K562 (cell line): ENCODE results near the gene E2F2. TPM values are rescaled to one million over a fixed set of nuclear protein-coding genes. Genes with fewer than 3 reads are reported as not detected.

Experiments
- CBFB ChIP-seq: sonication (generic); formaldehyde crosslinking; IDR thresholded peaks from 2 replicates; pipeline ENCODE4 v1.4.0; 2020; ENCODE audit warnings: mild to moderate bottlenecking, missing genetic modification reagents
- CCNT2 ChIP-seq: IDR thresholded peaks from 2 replicates; pipeline ENCODE4 v1.6.1; 2011; ENCODE audit warnings: borderline replicate concordance, low read depth, mild to moderate bottlenecking, moderate library complexity, mixed read lengths, low read length; ENCODE audit not compliant: insufficient read length; ENCODE audit errors: extremely low read depth
- E2F4 ChIP-seq: sonication (generic); formaldehyde crosslinking; IDR thresholded peaks from 2 replicates; pipeline ENCODE4 v1.8.0; 2022; ENCODE audit warnings: mild to moderate bottlenecking, low read depth, missing genetic modification reagents
- KDM2B ChIP-seq: fragments of 250-450 bp; sonication (Bioruptor Pico); IDR thresholded peaks from 2 replicates; pipeline ENCODE4 v1.8.0; 2021; ENCODE audit warnings: mild to moderate bottlenecking, moderate library complexity
- NONO ChIP-seq, 2 experiments: fragments of 200-400 bp in 1 of 2; fragments of 450-650 bp in 1 of 2; formaldehyde crosslinking in 1 of 2; IDR thresholded peaks; 2 replicates each; pipeline ENCODE4 v1.6.1; 2017; ENCODE audit warnings: low read depth in 2 of 2, mild to moderate bottlenecking in 2 of 2, moderate library complexity in 2 of 2, low read length in 1 of 2
- RCOR1 ChIP-seq, 2 experiments: IDR thresholded peaks; 2 replicates each; pipeline ENCODE4 v1.6.1; 2012; ENCODE audit warnings: low read depth in 2 of 2, low read length in 2 of 2, borderline replicate concordance in 1 of 2, improper control_type of control experiment in 1 of 2
- SMAD3 ChIP-seq: fragments of 450-650 bp; formaldehyde crosslinking; conservative IDR thresholded peaks from 2 replicates; pipeline ENCODE4 v1.4.0; 2020; ENCODE audit warnings: mild to moderate bottlenecking
- SRF ChIP-seq, 2 experiments: fragments of 250-450, 450-650 bp in 1 of 2; sonication (Bioruptor Pico) in 1 of 2; sonication (generic) in 1 of 2; formaldehyde crosslinking; IDR thresholded peaks; 2 replicates each; pipeline versions ENCODE4 v1.5.0 to v1.5.1; 2020 to 2022; ENCODE audit warnings: mild to moderate bottlenecking in 1 of 2, missing genetic modification reagents in 1 of 2
- TSC22D4 ChIP-seq: fragments of 450-650 bp; IDR thresholded peaks from 2 replicates; pipeline ENCODE4 v1.6.1; 2016; ENCODE audit warnings: missing genetic modification characterization, missing biosample characterization, control low read depth
- polyA plus RNA-seq, 8 experiments: library from polyadenylated mRNA; depleted of rRNA in 4 of 8; stranded (reverse) in 5 of 8; unstranded in 3 of 8; fragments of >200 nt; fragmentation: Nextera tagmentation in 2 of 8; fragmentation: Illumina TruSeq in 1 of 8; extraction: Ambion mirVana in 2 of 8; extraction: Trizol in 1 of 8; gene quantifications; 2 replicates each; pipeline versions ENCODE4 v1.2.1 to v1.2.3, GENCODE V29; 2011 to 2014; ENCODE audit warnings: inconsistent platforms in 1 of 8, missing spikeins in 1 of 8
- total RNA-seq, 7 experiments: library from RNA; depleted of rRNA in 6 of 7; stranded (reverse); fragments of >200 nt in 6 of 7; fragmentation: Illumina TruSeq in 2 of 7; extraction: Trizol in 2 of 7; gene quantifications; 2 replicates each; pipeline versions ENCODE4 v1.2.1 to v1.2.3, GENCODE V29; 2011 to 2021; ENCODE audit warnings: low replicate concordance in 1 of 7
- TF ChIP-seq, protein P1 (sequence below): fragments of 450-650 bp; IDR thresholded peaks from 2 replicates; pipeline ENCODE4 v1.6.1; 2014; ENCODE audit warnings: low read depth, mild to moderate bottlenecking, moderate library complexity, borderline replicate concordance
- TF ChIP-seq, protein P2 (sequence below), 2 experiments: fragments of 450-650 bp; formaldehyde crosslinking in 1 of 2; IDR thresholded peaks; 2 replicates each; pipeline versions ENCODE4 v1.4.0 to v1.6.1; 2014 to 2020; ENCODE audit warnings: mild to moderate bottlenecking in 2 of 2, borderline replicate concordance in 1 of 2, low read depth in 1 of 2
- TF ChIP-seq, protein P3 (sequence below): fragments of 450-650 bp; IDR thresholded peaks from 2 replicates; pipeline ENCODE4 v1.6.1; 2016; ENCODE audit warnings: antibody characterized with exemption

E2F2 gene
- total and polyA plus RNA-seq, 9 of the 15 experiments (the other 6 are each of a cell fraction or from before 2014, with no cell fraction given): 3.1 to 25.3 (median 11.4) TPM

DNA sequence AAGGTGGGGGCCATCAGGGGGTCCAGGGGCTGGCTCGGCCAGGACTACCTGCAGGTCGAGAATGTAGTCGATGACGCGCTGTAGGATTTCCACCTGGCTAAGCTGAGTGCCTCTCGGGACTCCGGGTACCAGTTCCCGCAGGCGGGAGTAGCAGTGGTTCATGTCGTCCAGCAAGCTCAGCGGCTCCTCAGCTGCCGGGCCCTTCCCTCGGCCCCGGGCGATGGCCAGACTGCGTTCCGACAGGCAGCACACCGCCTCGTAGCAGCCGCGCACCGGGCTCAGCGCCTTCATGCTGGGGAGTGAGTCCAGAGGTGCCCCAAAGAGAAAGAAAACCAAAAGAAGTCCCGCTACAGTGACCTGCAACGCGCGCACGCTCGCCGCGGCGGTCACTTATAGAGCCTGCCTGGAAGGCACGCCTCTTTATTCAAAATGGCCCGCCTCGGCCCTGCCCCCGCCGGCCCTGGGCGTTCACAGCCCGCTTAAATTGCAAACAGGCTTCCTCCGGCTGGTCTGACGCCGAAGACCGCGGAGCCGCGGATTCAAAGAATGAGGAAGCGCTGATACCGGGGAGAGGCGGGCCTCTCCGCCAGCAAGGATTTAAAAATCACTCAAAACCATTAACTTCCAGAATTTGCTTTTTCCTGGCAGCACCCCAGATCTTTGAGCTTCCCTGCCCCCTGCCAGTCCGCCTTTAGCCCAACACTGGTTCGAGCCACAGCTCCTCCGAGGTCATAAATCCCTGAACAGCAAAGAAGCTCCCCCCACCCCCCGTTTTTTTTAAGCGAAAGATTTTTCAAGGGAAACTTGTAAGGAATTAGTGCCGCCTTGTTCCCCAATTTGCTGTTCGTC lies 28.3 kb upstream of the E2F2 start, which contains the start of gene ID3 (continued):
- TF ChIP-seq, protein P1, sequence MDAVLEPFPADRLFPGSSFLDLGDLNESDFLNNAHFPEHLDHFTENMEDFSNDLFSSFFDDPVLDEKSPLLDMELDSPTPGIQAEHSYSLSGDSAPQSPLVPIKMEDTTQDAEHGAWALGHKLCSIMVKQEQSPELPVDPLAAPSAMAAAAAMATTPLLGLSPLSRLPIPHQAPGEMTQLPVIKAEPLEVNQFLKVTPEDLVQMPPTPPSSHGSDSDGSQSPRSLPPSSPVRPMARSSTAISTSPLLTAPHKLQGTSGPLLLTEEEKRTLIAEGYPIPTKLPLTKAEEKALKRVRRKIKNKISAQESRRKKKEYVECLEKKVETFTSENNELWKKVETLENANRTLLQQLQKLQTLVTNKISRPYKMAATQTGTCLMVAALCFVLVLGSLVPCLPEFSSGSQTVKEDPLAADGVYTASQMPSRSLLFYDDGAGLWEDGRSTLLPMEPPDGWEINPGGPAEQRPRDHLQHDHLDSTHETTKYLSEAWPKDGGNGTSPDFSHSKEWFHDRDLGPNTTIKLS: no peak
- TF ChIP-seq SRF (CRISPR knock-in tag; IDR thresholded peaks at IDR 0.05) (peak in 1 of 2 experiments; percentile 47; a peak in 1 of 4 replicates), KDM2B (CRISPR knock-in tag) (peak; percentile 79), SMAD3 (CRISPR knock-in tag) (no peak), TSC22D4 (tag) (no peak), RCOR1 (IDR thresholded peaks at IDR 0.05; ENCODE audit: borderline replicate concordance in 1 of 2, low read depth in 2 of 2, low read length in 2 of 2) (peak; percentile 85 to 95; a peak in 3 of 4 replicates), CBFB (CRISPR knock-in tag) (0 out of 2 replicates have a peak, but pooled peaks have one; percentile 35), CCNT2 (peak; percentile 86), NONO (IDR thresholded peaks at IDR 0.05; ENCODE audit: low read depth in 2 of 2, low read length in 1 of 2) (peak; percentile 31 to 45; a peak in 1 of 4 replicates), E2F4 (CRISPR knock-in tag) (peak; percentile 39; the same call in 1 of the 2 replicates)
- TF ChIP-seq, protein P2, sequence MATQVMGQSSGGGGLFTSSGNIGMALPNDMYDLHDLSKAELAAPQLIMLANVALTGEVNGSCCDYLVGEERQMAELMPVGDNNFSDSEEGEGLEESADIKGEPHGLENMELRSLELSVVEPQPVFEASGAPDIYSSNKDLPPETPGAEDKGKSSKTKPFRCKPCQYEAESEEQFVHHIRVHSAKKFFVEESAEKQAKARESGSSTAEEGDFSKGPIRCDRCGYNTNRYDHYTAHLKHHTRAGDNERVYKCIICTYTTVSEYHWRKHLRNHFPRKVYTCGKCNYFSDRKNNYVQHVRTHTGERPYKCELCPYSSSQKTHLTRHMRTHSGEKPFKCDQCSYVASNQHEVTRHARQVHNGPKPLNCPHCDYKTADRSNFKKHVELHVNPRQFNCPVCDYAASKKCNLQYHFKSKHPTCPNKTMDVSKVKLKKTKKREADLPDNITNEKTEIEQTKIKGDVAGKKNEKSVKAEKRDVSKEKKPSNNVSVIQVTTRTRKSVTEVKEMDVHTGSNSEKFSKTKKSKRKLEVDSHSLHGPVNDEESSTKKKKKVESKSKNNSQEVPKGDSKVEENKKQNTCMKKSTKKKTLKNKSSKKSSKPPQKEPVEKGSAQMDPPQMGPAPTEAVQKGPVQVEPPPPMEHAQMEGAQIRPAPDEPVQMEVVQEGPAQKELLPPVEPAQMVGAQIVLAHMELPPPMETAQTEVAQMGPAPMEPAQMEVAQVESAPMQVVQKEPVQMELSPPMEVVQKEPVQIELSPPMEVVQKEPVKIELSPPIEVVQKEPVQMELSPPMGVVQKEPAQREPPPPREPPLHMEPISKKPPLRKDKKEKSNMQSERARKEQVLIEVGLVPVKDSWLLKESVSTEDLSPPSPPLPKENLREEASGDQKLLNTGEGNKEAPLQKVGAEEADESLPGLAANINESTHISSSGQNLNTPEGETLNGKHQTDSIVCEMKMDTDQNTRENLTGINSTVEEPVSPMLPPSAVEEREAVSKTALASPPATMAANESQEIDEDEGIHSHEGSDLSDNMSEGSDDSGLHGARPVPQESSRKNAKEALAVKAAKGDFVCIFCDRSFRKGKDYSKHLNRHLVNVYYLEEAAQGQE (IDR thresholded peaks at IDR 0.05; ENCODE audit: borderline replicate concordance): peak; percentile 96
- TF ChIP-seq, protein P2 (CRISPR knock-in tag; IDR thresholded peaks at IDR 0.05; ENCODE audit: low read depth): no peak
- TF ChIP-seq, protein P3, sequence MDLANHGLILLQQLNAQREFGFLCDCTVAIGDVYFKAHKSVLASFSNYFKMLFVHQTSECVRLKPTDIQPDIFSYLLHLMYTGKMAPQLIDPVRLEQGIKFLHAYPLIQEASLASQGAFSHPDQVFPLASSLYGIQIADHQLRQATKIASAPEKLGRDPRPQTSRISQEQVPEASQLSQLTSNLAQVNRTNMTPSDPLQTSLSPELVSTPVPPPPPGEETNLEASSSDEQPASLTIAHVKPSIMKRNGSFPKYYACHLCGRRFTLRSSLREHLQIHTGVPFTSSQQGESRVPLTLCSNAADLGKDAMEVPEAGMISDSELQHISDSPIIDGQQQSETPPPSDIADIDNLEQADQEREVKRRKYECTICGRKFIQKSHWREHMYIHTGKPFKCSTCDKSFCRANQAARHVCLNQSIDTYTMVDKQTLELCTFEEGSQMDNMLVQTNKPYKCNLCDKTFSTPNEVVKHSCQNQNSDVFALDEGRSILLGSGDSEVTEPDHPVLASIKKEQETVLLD: 0 out of 2 replicates have a peak, but pooled peaks have one; percentile 49
